A673 (cell line): ENCODE measurements around the gene EXOC6B.

ENCODE experiments used
- CTCF ChIP-seq: fragments of 300-800, 200-600 bp; sonication (generic); conservative IDR thresholded peaks from 2 replicates; pipeline ENCODE4 v1.5.1; 2017; ENCODE audit warnings: low read depth, mild to moderate bottlenecking, antibody characterized with exemption, low read length, moderate library complexity, mixed read lengths
- EZH2 ChIP-seq: fragments of 200-600 bp; sonication (generic); IDR thresholded peaks from 2 replicates; pipeline ENCODE4 v1.6.1; 2017; ENCODE audit warnings: borderline replicate concordance, low read depth, mild to moderate bottlenecking, mixed read lengths, antibody characterized with exemption, low read length; ENCODE audit not compliant: poor library complexity, severe bottlenecking

- no peak for TF ChIP-seq EZH2
- no peak for TF ChIP-seq CTCF
Measured at GRCh38 chr2:72414137-72414760, 411.6 kb downstream of the EXOC6B start.
